Heart right ventricle (tissue), 16 donors: Measurements from ENCODE around the gene ZCCHC24. TPM values are rescaled to one million over a fixed set of nuclear protein-coding genes. Genes with fewer than 3 reads are reported as not detected.

Experiments
- ATAC-seq, 8 donors: fragments of 200-7000 bp; cut with Tn5 transposase; one replicate each; pipeline ENCODE4 v1.9.1; 2020; ENCODE audit warnings: mild to moderate bottlenecking in 8 of 8, moderate library complexity in 8 of 8, moderate number of reproducible peaks in 1 of 8
- DNase-seq, 2 donors: peaks; one replicate each; pipeline ENCODE4 v3.0.0-alpha.2; 2020
- H3K27ac ChIP-seq, 10 donors: fragments of 200-600 bp; sonication (generic) in 2 of 10; one replicate each; pipeline versions ENCODE4 v1.5.0 to v1.8.0; 2020 to 2022; ENCODE audit warnings: mild to moderate bottlenecking in 3 of 10
- H3K27me3 ChIP-seq, 7 donors: fragments of 200-600 bp; one replicate each; pipeline ENCODE4 v1.8.0; 2021 to 2022; ENCODE audit warnings: mild to moderate bottlenecking in 2 of 7
- H3K36me3 ChIP-seq, 9 donors: fragments of 200-600 bp; sonication (generic) in 1 of 9; one replicate each; pipeline versions ENCODE4 v1.5.0 to v1.8.0; 2020 to 2022; ENCODE audit warnings: mild to moderate bottlenecking in 2 of 9
- H3K4me1 ChIP-seq, 9 donors: fragments of 200-600 bp; sonication (generic) in 1 of 9; one replicate each; pipeline versions ENCODE4 v1.5.0 to v1.8.0; 2020 to 2022; ENCODE audit warnings: mild to moderate bottlenecking in 4 of 9
- H3K4me3 ChIP-seq, 10 donors: fragments of 200-600 bp; sonication (generic) in 2 of 10; one replicate each; pipeline versions ENCODE4 v1.5.0 to v1.8.0; 2020 to 2022; ENCODE audit warnings: mild to moderate bottlenecking in 7 of 10, moderate library complexity in 2 of 10
- H3K9me3 ChIP-seq, 11 donors: fragments of 200-600 bp in 10 of 11; sonication (generic) in 2 of 11; one replicate each; pipeline versions ENCODE4 v1.5.0 to v1.8.0; 2013 to 2022; ENCODE audit warnings: mild to moderate bottlenecking in 2 of 11, control low read depth in 1 of 11, moderate library complexity in 1 of 11
- WGBS, 2 donors: extraction: QIAGEN DNeasy Blood & Tissue Kit; methylation state at CpG; one replicate each; pipeline ENCODE4 v1.1.7; 2013; ENCODE audit warnings: inconsistent platforms in 1 of 2; 5-methylcytosine and 5-hydroxymethylcytosine counted together
- intact Hi-C, 10 donors: fragments of 100-400 bp; cut with DNase I; formaldehyde crosslinking; loops; one replicate each; pipeline versions ENCODE4 v1.11.1 to v1.14.2; 2022
- polyA plus RNA-seq, 2 donors: library from polyadenylated mRNA; stranded (reverse); fragments of 200-250 nt; gene quantifications; one replicate each; pipeline ENCODE4 v1.2.3, GENCODE V29; 2013
- total RNA-seq, 10 donors: library from RNA; stranded (reverse); fragmentation: NEBNext Ultra II Directional in 3 of 10; extraction: Animal tissue kit (Norgen Biotek cat#: 25700) in 3 of 10; gene quantifications; one replicate each; pipeline versions ENCODE4 v1.2.1 to v1.2.4, GENCODE V29; 2021 to 2023
- TF ChIP-seq, protein P1 (sequence below), 9 donors: fragments of 200-600 bp; sonication (generic) in 2 of 9; IDR thresholded peaks; one replicate each; pipeline versions ENCODE4 v1.5.0 to v1.8.0; 2021 to 2022; ENCODE audit warnings: antibody characterized with exemption in 9 of 9, mild to moderate bottlenecking in 5 of 9, moderate library complexity in 1 of 9
- donor health status: Arrhythmogenic right ventricular cardiomyopathy.
- donor health status: ischemic (EF 13 %, LVEDD 7.1; RV severe dilation, severe dysfunction).
- donor health status: healthy with polysubstance abuse.
- donor health status: DM: no; HTN: yes; CAD: no.
- donor health status: DM: no; HTN: no; CAD: no.
- donor health status: ischemic (EF 25% LVEDD 6.9; RV normal size, moderate dysfunction).
- donor health status: ischemic (EF 25% LVEDD 5.7; RV mildly dilated, moderate dysfunction).
- donor health status: healthy.
- donor health status: DM: yes; HTN: yes; CAD: no.
- donor health status: Ischemic cardiomyopathy.
- donor health status: ischemic (EF 35%, LVEDD 5.7; RV mildly dilated, moderate dysfunction).
- donor health status: nonischemic (EF 11% LVEDD 7.7; RV severe dilation, severe dysfunction).
- donor health status: DM: yes; HTN: yes; CAD: no.
- donor health status: PGD.
- donor health status: ischemic (EF 29% LVEDD 5.4; RV normal size, mild dysfunction).
- donor health status: nonischemic (EF 23%, LVEDD 6.1; RV moderate dilation, normal function).

The ZCCHC24 gene
- total and polyA plus RNA-seq, 12 donors = 19.3 to 59.0 (median 45.9) TPM

DNA sequence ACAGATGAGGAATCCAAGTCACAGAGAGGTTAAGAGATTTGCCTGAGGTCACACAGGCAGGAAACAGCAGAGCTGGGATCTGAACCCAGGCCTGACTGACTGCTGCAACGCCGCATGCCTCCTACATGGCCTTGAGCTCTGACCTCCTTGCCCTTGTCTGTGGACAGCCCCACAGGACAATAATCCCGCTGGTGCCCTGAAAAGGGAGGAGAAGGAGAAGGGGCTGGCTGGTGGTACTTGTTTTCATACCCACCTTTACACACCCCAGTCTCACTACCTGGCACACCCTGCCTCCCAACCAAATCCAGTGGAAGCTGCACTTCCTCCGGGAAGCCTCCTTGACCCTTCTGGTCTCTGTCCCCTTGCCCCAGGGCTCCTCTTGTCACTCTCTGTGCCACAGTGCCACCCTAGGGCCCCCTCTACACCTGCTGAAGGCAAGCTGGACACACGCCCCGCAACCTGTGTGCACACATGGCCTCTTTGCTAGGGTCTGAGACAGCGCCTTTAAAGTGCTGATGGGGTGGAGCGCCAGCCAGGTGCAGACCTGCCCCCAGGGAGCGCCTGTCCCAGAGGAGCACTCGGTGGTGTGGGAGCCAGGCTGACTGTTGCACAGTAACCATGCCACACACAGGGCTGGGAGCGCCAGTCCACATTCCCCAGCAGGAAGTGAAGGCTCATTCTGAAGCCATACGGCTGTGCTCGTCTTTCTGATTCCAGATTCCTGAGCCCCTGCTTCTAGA is 38.6 kb downstream of the ZCCHC24 start:
- ATAC-seq (no peak), DNase-seq (peak in 1 of 2 donors; percentile 20)
- no peak overlapping the region for H3K4me3 ChIP-seq
- H3K27ac ChIP-seq = peak overlapping the region in 9 of 10 donors; percentile 27 to 88 (median 61)
- H3K9me3 ChIP-seq = no peaks in the 10 kb centered on the region
- TF ChIP-seq, protein P1, sequence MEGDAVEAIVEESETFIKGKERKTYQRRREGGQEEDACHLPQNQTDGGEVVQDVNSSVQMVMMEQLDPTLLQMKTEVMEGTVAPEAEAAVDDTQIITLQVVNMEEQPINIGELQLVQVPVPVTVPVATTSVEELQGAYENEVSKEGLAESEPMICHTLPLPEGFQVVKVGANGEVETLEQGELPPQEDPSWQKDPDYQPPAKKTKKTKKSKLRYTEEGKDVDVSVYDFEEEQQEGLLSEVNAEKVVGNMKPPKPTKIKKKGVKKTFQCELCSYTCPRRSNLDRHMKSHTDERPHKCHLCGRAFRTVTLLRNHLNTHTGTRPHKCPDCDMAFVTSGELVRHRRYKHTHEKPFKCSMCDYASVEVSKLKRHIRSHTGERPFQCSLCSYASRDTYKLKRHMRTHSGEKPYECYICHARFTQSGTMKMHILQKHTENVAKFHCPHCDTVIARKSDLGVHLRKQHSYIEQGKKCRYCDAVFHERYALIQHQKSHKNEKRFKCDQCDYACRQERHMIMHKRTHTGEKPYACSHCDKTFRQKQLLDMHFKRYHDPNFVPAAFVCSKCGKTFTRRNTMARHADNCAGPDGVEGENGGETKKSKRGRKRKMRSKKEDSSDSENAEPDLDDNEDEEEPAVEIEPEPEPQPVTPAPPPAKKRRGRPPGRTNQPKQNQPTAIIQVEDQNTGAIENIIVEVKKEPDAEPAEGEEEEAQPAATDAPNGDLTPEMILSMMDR (IDR thresholded peaks at IDR 0.05) = no peak
- peaks cover 0 to 5% (median 0%) of the 10 kb centered on the region in 9 donors for H3K36me3 ChIP-seq
- 71 to 76% methylated on average over 13 of the region's 13 CpGs for WGBS, 2 donors
- H3K27me3 ChIP-seq = no peaks in the 10 kb centered on the region
- intact Hi-C loops = loop anchor here in 3 of 10 donors (2.0 to 5.0 kb wide), 2 partner anchors 35 to 36 kb away; no protein-coding TSS in a partner anchor
- peaks cover 0 to 86% (median 0%) of the 10 kb centered on the region in 9 donors for H3K4me1 ChIP-seq

DNA sequence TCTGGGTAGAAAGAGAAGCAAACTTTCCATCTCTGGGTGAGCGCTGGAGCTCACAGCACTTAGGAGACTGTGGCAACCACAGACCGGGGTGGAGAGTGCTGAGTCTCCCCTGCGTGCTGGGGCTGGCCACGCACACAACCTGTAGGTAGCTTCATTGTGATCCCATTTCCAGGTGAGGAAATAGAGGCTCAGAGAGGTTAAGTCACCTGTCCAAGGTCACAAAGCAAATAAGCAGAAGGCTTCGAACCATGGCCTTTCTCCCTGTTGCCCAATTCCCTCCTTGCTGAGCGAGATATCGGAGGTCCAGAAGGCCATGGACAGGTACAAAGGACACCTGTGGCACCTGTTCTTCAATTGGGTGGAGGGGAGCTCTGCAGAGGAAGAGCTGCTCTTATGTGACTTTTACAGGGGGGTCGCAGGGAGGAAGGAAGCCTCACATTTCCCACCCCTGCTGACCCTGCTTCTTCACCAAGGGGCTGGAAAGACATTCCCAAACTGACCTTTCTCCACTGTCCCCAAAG is 39.4 kb downstream of the ZCCHC24 start:
- 74 to 84% methylated on average over 8 of the region's 8 CpGs for WGBS, 2 donors
- Histone ChIP-seq H3K4me1 (peaks cover 0 to 94% (median 0%) of the 10 kb centered on the region in 9 donors), H3K27me3 (no peaks in the 10 kb centered on the region), H3K9me3 (no peaks in the 10 kb centered on the region), H3K27ac (peak overlapping the region in 9 of 10 donors; percentile 3 to 92 (median 85)), H3K36me3 (peaks cover 0 to 5% (median 0%) of the 10 kb centered on the region in 9 donors), H3K4me3 (no peak overlapping the region)
- intact Hi-C loops = loop anchor here in 5 of 10 donors (1.0 to 5.0 kb wide), 4 partner anchors 29 to 39 kb away; partner anchors contain the start of gene ZCCHC24 (in 1 of the 5)
- ATAC-seq = no peak
- DNase-seq = peak in 1 of 2 donors; percentile 0
- TF ChIP-seq, protein P1 (IDR thresholded peaks at IDR 0.05) = no peak

DNA sequence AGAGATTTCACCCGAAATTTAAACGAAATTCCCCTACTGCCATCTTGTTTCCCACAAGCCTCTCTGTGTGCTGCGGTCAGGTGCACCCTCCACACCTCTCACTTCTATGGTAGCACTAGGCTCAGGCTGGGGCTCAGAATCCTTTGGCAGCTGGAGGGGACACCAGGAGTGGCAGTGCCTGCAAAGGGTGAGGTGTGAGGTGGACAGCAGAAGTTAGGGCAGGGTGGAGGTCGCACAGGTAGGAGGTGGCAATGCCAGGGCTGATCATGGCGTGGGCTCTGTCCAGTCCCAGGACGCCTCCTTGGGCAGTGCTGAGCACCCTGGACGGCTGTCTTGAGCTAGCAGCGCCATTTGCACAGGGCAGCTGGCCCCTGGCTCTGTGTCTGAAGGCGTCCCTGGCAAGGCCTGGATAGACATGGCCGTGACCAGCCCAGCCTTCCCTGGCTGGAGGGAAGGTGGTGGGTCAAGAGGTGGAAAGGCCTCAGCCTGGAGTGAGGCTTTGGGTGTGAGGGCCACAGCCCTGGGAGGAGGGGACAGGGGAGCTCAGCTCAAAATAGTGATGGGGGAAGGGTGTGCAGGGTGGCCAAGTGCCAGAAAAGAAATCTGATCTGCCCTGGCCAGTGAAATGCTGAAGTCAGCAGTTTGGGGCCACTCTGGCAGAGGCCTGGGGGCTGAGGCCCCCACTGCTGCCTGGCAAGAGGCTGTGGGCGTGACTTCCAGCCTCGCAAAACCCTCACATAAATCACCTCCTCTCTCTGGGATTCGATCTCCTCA is 40.0 kb downstream of the ZCCHC24 start:
- peaks cover 0 to 100% (median 0%) of the 10 kb centered on the region in 9 donors for H3K4me1 ChIP-seq
- WGBS, 2 donors = 62 to 66% methylated on average over 13 of the region's 13 CpGs
- peaks cover 0 to 5% (median 0%) of the 10 kb centered on the region in 9 donors for H3K36me3 ChIP-seq
- peak in 1 of 2 donors; percentile 32 for DNase-seq
- H3K4me3 ChIP-seq = no peak overlapping the region
- H3K9me3 ChIP-seq = no peaks in the 10 kb centered on the region
- H3K27ac ChIP-seq = peak overlapping the region in 9 of 10 donors; percentile 3 to 93 (median 88)
- TF ChIP-seq, protein P1 (IDR thresholded peaks at IDR 0.05) = no peak
- intact Hi-C loops = loop anchor here in 4 of 10 donors (1.0 to 5.0 kb wide), 3 partner anchors 30 to 39 kb away; partner anchors contain the start of gene ZCCHC24 (in 1 of the 4)
- ATAC-seq = peak in 1 of 8 donors; percentile 3
- H3K27me3 ChIP-seq = no peaks in the 10 kb centered on the region

DNA sequence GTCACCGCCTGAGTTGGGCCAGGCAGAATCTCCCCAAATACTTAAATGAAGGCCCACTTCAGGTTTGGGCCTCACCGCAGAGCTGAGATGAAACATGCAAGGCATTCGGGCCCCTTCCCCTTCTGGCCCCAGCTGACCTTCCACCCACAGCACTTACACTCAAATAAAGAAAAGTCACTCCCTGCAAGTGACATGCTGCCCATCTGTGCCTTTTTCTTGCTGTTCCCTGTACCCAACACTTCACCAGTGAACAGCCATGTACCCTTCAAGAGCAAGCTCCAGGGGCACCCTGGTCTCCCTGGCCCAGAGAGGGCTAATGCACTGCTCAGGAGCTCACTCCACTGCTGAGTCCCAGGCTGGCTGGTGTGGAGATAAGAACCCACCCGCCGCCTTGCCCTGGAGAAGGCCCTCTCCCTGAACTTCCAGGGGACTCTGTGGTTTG is 40.7 kb downstream of the ZCCHC24 start:
- no peaks in the 10 kb centered on the region for H3K27me3 ChIP-seq
- ATAC-seq (no peak), DNase-seq (peak in 1 of 2 donors; percentile 9)
- no peaks in the 10 kb centered on the region for H3K9me3 ChIP-seq
- peak overlapping the region in 1 of 10 donors; percentile 21 for H3K4me3 ChIP-seq
- TF ChIP-seq, protein P1 (IDR thresholded peaks at IDR 0.05) = no peak
- H3K4me1 ChIP-seq = peaks cover 0 to 100% (median 0%) of the 10 kb centered on the region in 9 donors
- H3K27ac ChIP-seq = peak overlapping the region in 9 of 10 donors; percentile 84 to 93 (median 88)
- peaks cover 0 to 5% (median 0%) of the 10 kb centered on the region in 9 donors for H3K36me3 ChIP-seq
- intact Hi-C loops = loop anchor here in 6 of 10 donors (1.0 to 5.0 kb wide), 4 partner anchors 31 to 63 kb away; partner anchors contain the start of gene ZCCHC24 (in 1 of the 6)
- 49 to 54% methylated on average over 5 of the region's 5 CpGs for WGBS, 2 donors
